GM21367 (cell line): ENCODE measurements around the gene WDFY2.

Source experiments
- ATAC-seq: cut with Tn5 transposase; IDR thresholded peaks from one replicate; pipeline ENCODE4 v1.9.1; 2021; ENCODE audit not compliant: unreplicated experiment

Gene WDFY2

GRCh38 chr13:51767100-51767499, 182.8 kb downstream of the WDFY2 start:
- no peak for ATAC-seq

- no peak for ATAC-seq
Measured at GRCh38 chr13:51768378-51768921, 184.2 kb downstream of the WDFY2 start.

GRCh38 chr13:51768976-51769375, 184.7 kb downstream of the WDFY2 start:
- no peak for ATAC-seq

- no peak for ATAC-seq
Measured at GRCh38 chr13:51769455-51770127, 185.3 kb downstream of the WDFY2 start.

- no peak for ATAC-seq
Measured at GRCh38 chr13:51770160-51770559, 185.9 kb downstream of the WDFY2 start.

GRCh38 chr13:51770681-51771417, 186.6 kb downstream of the WDFY2 start:
- no peak for ATAC-seq

GRCh38 chr13:51771418-51772104, 187.3 kb downstream of the WDFY2 start:
- ATAC-seq: no peak

- no peak for ATAC-seq
Measured at GRCh38 chr13:51772105-51772455, 187.8 kb downstream of the WDFY2 start.

- no peak for ATAC-seq
Measured at GRCh38 chr13:51772781-51773180, 188.5 kb downstream of the WDFY2 start.

- no peak for ATAC-seq
Measured at GRCh38 chr13:51773515-51773914, 189.3 kb downstream of the WDFY2 start.

- ATAC-seq: no peak
Measured at GRCh38 chr13:51776179-51776578, 191.9 kb downstream of the WDFY2 start.

- ATAC-seq: no peak
Measured at GRCh38 chr13:51777921-51778320, 193.7 kb downstream of the WDFY2 start.

GRCh38 chr13:51778392-51778791, 194.1 kb downstream of the WDFY2 start:
- no peak for ATAC-seq

- ATAC-seq: no peak
Measured at GRCh38 chr13:51780099-51780498, 195.8 kb downstream of the WDFY2 start.

GRCh38 chr13:51781246-51782022, 197.2 kb downstream of the WDFY2 start:
- ATAC-seq: no peak

GRCh38 chr13:51782026-51782710, 197.9 kb downstream of the WDFY2 start:
- ATAC-seq: no peak

GRCh38 chr13:51783428-51784094, 199.3 kb downstream of the WDFY2 start:
- ATAC-seq: no peak

- ATAC-seq: no peak
Measured at GRCh38 chr13:51784097-51784496, 199.8 kb downstream of the WDFY2 start.

- no peak for ATAC-seq
Measured at GRCh38 chr13:51785712-51786424, 201.6 kb downstream of the WDFY2 start.
